Effector CD8-positive, alpha-beta T cell (primary cell): Measurements from ENCODE around the gene ZNF135.
A peak's percentile ranks its signal among the peaks of the same experiment; 100 is the strongest.

Experiments
- DNase-seq: peaks from one replicate; lab custom pipeline; 2025; lab: John Stamatoyannopoulos, UW
- total RNA-seq, 4 experiments: gene quantifications; one replicate each; lab custom pipeline; 2026; lab: John Stamatoyannopoulos, UW

ZNF135 gene
- total RNA-seq = 0.36 to 2.0 (median 0.83) reads per million in 4 experiments

GRCh38 chr19:58059003-58059670 is at the start of gene ZNF135:
TSS of gene ZNF135 (plus strand) at chr19:58059282. CDS start at chr19:58060003, 721 bp downstream.
- DNase-seq = peak; percentile 40

GRCh38 chr19:58009301-58009665 is 49.8 kb upstream of the ZNF135 start:
- no peak for DNase-seq

- peak; percentile 35 for DNase-seq
Measured at GRCh38 chr19:58009666-58010301, 49.3 kb upstream of the ZNF135 start.

GRCh38 chr19:58010507-58010906 is 48.6 kb upstream of the ZNF135 start:
- no peak for DNase-seq

GRCh38 chr19:58014141-58014540 is 44.9 kb upstream of the ZNF135 start:
- DNase-seq = no peak

- no peak for DNase-seq
Measured at GRCh38 chr19:58020129-58020528, 39.0 kb upstream of the ZNF135 start.

- DNase-seq = peak; percentile 27
Measured at GRCh38 chr19:58021541-58022282, 37.4 kb upstream of the ZNF135 start.

- DNase-seq = no peak
Measured at GRCh38 chr19:58022283-58022660, 36.8 kb upstream of the ZNF135 start.

GRCh38 chr19:58024661-58025060 is 34.4 kb upstream of the ZNF135 start:
- DNase-seq = no peak

- no peak for DNase-seq
Measured at GRCh38 chr19:58033741-58034476, 25.2 kb upstream of the ZNF135 start, which contains the start of gene ZSCAN1. TSS of gene ZSCAN1 (plus strand) at chr19:58034025. CDS start at chr19:58037837, 3,812 bp downstream.

GRCh38 chr19:58034477-58034793 is 24.6 kb upstream of the ZNF135 start:
- no peak for DNase-seq

- DNase-seq = no peak
Measured at GRCh38 chr19:58035863-58036262, 23.2 kb upstream of the ZNF135 start.

GRCh38 chr19:58037927-58038687 is 21.0 kb upstream of the ZNF135 start:
- no peak for DNase-seq

- DNase-seq = no peak
Measured at GRCh38 chr19:58038688-58039204, 20.3 kb upstream of the ZNF135 start.

GRCh38 chr19:58040751-58041525 is 18.1 kb upstream of the ZNF135 start:
- no peak for DNase-seq

- DNase-seq = no peak
Measured at GRCh38 chr19:58042495-58043340, 16.4 kb upstream of the ZNF135 start.

GRCh38 chr19:58044391-58044790 is 14.7 kb upstream of the ZNF135 start:
- DNase-seq = no peak

- no peak for DNase-seq
Measured at GRCh38 chr19:58044886-58045285, 14.2 kb upstream of the ZNF135 start.

GRCh38 chr19:58045411-58046050 is 13.6 kb upstream of the ZNF135 start:
- no peak for DNase-seq
